HepG2 (cell line): Measurements from ENCODE around the gene SHLD1. TPM values are rescaled to one million over a fixed set of nuclear protein-coding genes. Genes with fewer than 3 reads are reported as not detected.

Experiments used
- CC2D1A ChIP-seq: sonication (generic); formaldehyde crosslinking; IDR thresholded peaks from 2 replicates; pipeline ENCODE4 v1.8.1; 2023; ENCODE audit warnings: mild to moderate bottlenecking, missing genetic modification reagents
- HMG20A ChIP-seq: IDR thresholded peaks from 2 replicates; pipeline ENCODE4 v1.6.1; 2016; ENCODE audit warnings: borderline replicate concordance
- HNF1B ChIP-seq: sonication (generic); formaldehyde crosslinking; IDR thresholded peaks from 2 replicates; pipeline ENCODE4 v1.5.1; 2020; ENCODE audit warnings: mild to moderate bottlenecking, moderate library complexity, missing genetic modification reagents
- HOXD1 ChIP-seq: sonication (generic); formaldehyde crosslinking; IDR thresholded peaks from 2 replicates; pipeline ENCODE4 v1.5.0; 2020; ENCODE audit warnings: missing genetic modification reagents
- POLR2AphosphoS2 ChIP-seq: IDR thresholded peaks from 2 replicates; pipeline ENCODE4 v1.6.1; 2011; ENCODE audit warnings: low read depth, low read length, improper control_type of control experiment
- POLR2G ChIP-seq: fragments of 200-400 bp; formaldehyde crosslinking; IDR thresholded peaks from 2 replicates; pipeline ENCODE4 v1.6.1; 2018; ENCODE audit warnings: mild to moderate bottlenecking, low read depth, low read length, moderate library complexity
- SPEN ChIP-seq: sonication (generic); formaldehyde crosslinking; IDR thresholded peaks from 2 replicates; pipeline ENCODE4 v1.5.1; 2020; ENCODE audit warnings: low read depth, mild to moderate bottlenecking, missing genetic modification reagents
- ZBTB3 ChIP-seq: sonication (generic); formaldehyde crosslinking; IDR thresholded peaks from 2 replicates; pipeline ENCODE4 v1.4.0; 2020; ENCODE audit warnings: low read depth, mild to moderate bottlenecking, moderate library complexity, missing genetic modification reagents, borderline replicate concordance
- ZFP90 ChIP-seq: sonication (generic); formaldehyde crosslinking; IDR thresholded peaks from 2 replicates; pipeline ENCODE4 v1.8.0; 2022; ENCODE audit warnings: missing genetic modification reagents, mild to moderate bottlenecking, inconsistent platforms, borderline replicate concordance
- ZNF224 ChIP-seq: sonication (generic); formaldehyde crosslinking; IDR thresholded peaks from 2 replicates; pipeline ENCODE4 v1.5.0; 2020; ENCODE audit warnings: mild to moderate bottlenecking, missing genetic modification reagents
- ZNF484 ChIP-seq: sonication (generic); formaldehyde crosslinking; IDR thresholded peaks from 2 replicates; pipeline ENCODE4 v1.5.1; 2020; ENCODE audit warnings: mild to moderate bottlenecking, low read depth, missing genetic modification reagents, borderline replicate concordance
- polyA plus RNA-seq, 8 experiments: library from polyadenylated mRNA; depleted of rRNA in 3 of 8; stranded (reverse) in 7 of 8; unstranded in 1 of 8; fragments of >200 nt; fragmentation: Illumina TruSeq in 4 of 8; extraction: Trizol in 4 of 8; gene quantifications; 2 replicates each; pipeline versions ENCODE4 v1.2.1 to v1.2.3, GENCODE V29; 2011 to 2016; ENCODE audit warnings: low read depth in 4 of 8, missing spikeins in 1 of 8, mixed read lengths in 1 of 8; ENCODE audit not compliant: insufficient read depth in 1 of 8
- total RNA-seq, 5 experiments: library from RNA; depleted of rRNA; stranded (reverse); fragments of >200 nt; fragmentation: Illumina TruSeq; extraction: Trizol; gene quantifications; 2 replicates each; pipeline ENCODE4 v1.2.3, GENCODE V29; 2016; ENCODE audit warnings: low read depth in 1 of 5
- TF ChIP-seq, protein P1 (sequence below): sonication (generic); formaldehyde crosslinking; IDR thresholded peaks from 2 replicates; pipeline ENCODE4 v1.4.0; 2020; ENCODE audit warnings: low read depth, missing genetic modification reagents
- TF ChIP-seq, protein P2 (sequence below): sonication (generic); formaldehyde crosslinking; IDR thresholded peaks from 2 replicates; pipeline ENCODE4 v1.5.0; 2020; ENCODE audit warnings: mild to moderate bottlenecking, missing genetic modification reagents, borderline replicate concordance
- TF ChIP-seq, protein P3 (sequence below): sonication (generic); formaldehyde crosslinking; IDR thresholded peaks from 2 replicates; pipeline ENCODE4 v1.5.0; 2020; ENCODE audit warnings: missing genetic modification reagents
- TF ChIP-seq, protein P4 (sequence below): sonication (generic); formaldehyde crosslinking; IDR thresholded peaks from 2 replicates; pipeline ENCODE4 v1.4.0; 2020; ENCODE audit warnings: mild to moderate bottlenecking, low read depth, missing genetic modification reagents

The SHLD1 gene
- total and polyA plus RNA-seq, 2 of the 13 experiments (the other 11 are each of a cell fraction or from before 2014, with no cell fraction given) = 8.9 to 10.0 TPM

DNA sequence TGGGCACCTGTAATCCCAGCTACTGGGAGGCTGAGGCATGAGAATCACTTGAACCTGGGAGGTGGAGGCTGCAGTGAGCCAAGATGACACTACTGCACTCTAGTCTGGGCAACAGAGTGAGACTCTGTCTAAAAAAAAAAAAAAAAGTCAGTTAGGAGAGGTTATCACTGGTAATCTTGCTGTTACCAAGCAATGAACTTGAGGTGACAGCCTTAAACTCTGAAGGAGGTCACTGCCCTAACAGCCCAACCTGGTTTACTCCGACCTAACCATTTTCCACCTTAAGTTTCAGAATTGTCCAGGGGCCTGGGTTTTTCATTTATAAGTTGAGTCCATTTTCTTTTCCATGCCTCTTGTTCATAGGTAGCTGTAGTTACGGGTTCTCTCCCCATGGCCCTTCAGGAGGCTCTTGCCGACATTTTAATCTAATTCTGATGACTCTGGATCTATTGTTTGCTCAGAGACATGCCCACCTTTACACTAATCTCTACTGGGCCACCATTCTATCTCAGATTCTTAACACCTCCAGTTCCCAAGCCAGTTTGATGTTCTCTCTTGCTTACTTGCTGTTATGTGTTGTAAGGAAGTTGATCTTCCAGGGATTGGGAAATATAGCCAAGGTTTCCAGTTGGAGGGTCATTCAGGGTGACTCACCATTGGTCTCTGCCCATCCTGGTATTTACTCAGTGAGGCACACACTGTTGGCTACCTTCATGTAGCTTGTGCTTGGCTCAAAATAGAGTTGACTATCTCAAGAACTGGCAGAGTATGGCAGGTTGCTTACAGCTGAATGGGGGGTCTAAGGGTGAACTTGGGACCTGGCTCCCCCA, 29.1 kb downstream of the SHLD1 start (continued):
- TF ChIP-seq ZNF484 (CRISPR knock-in tag) = no peak
- TF ChIP-seq ZBTB3 (CRISPR knock-in tag) = peak; percentile 69; the same call in 1 of the 2 replicates
- no peak for TF ChIP-seq POLR2AphosphoS2
- TF ChIP-seq CC2D1A (CRISPR knock-in tag) = no peak
- TF ChIP-seq, protein P1, sequence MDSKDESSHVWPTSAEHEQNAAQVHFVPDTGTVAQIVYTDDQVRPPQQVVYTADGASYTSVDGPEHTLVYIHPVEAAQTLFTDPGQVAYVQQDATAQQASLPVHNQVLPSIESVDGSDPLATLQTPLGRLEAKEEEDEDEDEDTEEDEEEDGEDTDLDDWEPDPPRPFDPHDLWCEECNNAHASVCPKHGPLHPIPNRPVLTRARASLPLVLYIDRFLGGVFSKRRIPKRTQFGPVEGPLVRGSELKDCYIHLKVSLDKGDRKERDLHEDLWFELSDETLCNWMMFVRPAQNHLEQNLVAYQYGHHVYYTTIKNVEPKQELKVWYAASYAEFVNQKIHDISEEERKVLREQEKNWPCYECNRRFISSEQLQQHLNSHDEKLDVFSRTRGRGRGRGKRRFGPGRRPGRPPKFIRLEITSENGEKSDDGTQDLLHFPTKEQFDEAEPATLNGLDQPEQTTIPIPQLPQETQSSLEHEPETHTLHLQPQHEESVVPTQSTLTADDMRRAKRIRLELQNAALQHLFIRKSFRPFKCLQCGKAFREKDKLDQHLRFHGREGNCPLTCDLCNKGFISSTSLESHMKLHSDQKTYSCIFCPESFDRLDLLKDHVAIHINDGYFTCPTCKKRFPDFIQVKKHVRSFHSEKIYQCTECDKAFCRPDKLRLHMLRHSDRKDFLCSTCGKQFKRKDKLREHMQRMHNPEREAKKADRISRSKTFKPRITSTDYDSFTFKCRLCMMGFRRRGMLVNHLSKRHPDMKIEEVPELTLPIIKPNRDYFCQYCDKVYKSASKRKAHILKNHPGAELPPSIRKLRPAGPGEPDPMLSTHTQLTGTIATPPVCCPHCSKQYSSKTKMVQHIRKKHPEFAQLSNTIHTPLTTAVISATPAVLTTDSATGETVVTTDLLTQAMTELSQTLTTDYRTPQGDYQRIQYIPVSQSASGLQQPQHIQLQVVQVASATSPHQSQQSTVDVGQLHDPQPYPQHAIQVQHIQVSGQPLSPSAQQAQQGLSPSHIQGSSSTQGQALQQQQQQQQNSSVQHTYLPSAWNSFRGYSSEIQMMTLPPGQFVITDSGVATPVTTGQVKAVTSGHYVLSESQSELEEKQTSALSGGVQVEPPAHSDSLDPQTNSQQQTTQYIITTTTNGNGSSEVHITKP (CRISPR knock-in tag) = peak; percentile 81; the same call in 1 of the 2 replicates
- TF ChIP-seq, protein P2, sequence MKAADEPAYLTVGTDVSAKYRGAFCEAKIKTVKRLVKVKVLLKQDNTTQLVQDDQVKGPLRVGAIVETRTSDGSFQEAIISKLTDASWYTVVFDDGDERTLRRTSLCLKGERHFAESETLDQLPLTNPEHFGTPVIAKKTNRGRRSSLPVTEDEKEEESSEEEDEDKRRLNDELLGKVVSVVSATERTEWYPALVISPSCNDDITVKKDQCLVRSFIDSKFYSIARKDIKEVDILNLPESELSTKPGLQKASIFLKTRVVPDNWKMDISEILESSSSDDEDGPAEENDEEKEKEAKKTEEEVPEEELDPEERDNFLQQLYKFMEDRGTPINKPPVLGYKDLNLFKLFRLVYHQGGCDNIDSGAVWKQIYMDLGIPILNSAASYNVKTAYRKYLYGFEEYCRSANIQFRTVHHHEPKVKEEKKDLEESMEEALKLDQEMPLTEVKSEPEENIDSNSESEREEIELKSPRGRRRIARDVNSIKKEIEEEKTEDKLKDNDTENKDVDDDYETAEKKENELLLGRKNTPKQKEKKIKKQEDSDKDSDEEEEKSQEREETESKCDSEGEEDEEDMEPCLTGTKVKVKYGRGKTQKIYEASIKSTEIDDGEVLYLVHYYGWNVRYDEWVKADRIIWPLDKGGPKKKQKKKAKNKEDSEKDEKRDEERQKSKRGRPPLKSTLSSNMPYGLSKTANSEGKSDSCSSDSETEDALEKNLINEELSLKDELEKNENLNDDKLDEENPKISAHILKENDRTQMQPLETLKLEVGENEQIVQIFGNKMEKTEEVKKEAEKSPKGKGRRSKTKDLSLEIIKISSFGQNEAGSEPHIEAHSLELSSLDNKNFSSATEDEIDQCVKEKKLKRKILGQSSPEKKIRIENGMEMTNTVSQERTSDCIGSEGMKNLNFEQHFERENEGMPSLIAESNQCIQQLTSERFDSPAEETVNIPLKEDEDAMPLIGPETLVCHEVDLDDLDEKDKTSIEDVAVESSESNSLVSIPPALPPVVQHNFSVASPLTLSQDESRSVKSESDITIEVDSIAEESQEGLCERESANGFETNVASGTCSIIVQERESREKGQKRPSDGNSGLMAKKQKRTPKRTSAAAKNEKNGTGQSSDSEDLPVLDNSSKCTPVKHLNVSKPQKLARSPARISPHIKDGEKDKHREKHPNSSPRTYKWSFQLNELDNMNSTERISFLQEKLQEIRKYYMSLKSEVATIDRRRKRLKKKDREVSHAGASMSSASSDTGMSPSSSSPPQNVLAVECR (CRISPR knock-in tag) = peak; percentile 43; the same call in 1 of the 2 replicates
- peak; percentile 68; the same call in 1 of the 2 replicates for TF ChIP-seq SPEN (CRISPR knock-in tag)
- no peak for TF ChIP-seq POLR2G
- no peak for TF ChIP-seq ZFP90 (CRISPR knock-in tag)
- TF ChIP-seq, protein P3, sequence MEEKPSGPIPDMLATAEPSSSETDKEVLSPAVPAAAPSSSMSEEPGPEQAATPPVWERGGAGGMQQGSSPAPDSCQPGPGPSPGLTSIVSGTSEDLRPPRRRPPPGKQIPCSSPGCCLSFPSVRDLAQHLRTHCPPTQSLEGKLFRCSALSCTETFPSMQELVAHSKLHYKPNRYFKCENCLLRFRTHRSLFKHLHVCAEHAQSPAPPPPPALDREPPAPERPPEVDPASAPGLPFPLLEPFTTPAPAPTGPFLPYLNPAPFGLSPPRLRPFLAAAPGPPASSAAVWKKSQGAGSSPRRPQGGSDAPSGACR = no peak; the same call in 1 of the 2 replicates
- TF ChIP-seq HNF1B (CRISPR knock-in tag) = peak; percentile 95
- no peak for TF ChIP-seq ZNF224 (CRISPR knock-in tag)
- TF ChIP-seq HMG20A = peak; percentile 96
- TF ChIP-seq, protein P4, sequence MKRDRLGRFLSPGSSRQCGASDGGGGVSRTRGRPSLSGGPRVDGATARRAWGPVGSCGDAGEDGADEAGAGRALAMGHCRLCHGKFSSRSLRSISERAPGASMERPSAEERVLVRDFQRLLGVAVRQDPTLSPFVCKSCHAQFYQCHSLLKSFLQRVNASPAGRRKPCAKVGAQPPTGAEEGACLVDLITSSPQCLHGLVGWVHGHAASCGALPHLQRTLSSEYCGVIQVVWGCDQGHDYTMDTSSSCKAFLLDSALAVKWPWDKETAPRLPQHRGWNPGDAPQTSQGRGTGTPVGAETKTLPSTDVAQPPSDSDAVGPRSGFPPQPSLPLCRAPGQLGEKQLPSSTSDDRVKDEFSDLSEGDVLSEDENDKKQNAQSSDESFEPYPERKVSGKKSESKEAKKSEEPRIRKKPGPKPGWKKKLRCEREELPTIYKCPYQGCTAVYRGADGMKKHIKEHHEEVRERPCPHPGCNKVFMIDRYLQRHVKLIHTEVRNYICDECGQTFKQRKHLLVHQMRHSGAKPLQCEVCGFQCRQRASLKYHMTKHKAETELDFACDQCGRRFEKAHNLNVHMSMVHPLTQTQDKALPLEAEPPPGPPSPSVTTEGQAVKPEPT (CRISPR knock-in tag) = no peak
- TF ChIP-seq HOXD1 (CRISPR knock-in tag) = 0 out of 2 replicates have a peak, but pooled peaks have one; percentile 30
